Lower leg skin (tissue), 3 donors: ENCODE data around the gene IFI44.

Experiments
- CTCF ChIP-seq, 3 donors: fragments of 450-650 bp; IDR thresholded peaks; one replicate each; pipeline ENCODE4 v1.5.1; 2016; ENCODE audit warnings: antibody characterized with exemption in 3 of 3, mild to moderate bottlenecking in 3 of 3, moderate library complexity in 2 of 3
- POLR2A ChIP-seq, 2 donors: fragments of 450-650 bp; IDR thresholded peaks; one replicate each; pipeline ENCODE4 v1.6.1; 2016 to 2017; ENCODE audit warnings: antibody characterized with exemption in 2 of 2, mild to moderate bottlenecking in 1 of 2, moderate library complexity in 1 of 2

GRCh38 chr1:78647238-78647637 lies 2.4 kb upstream of the IFI44 start:
- TF ChIP-seq CTCF (IDR thresholded peaks at IDR 0.05) (no peak), POLR2A (IDR thresholded peaks at IDR 0.05) (no peak)
